Endodermal cell (in vitro differentiated cells): ENCODE results near the gene GINM1. TPM values are rescaled to one million over a fixed set of nuclear protein-coding genes. Genes with fewer than 3 reads are reported as not detected.

ENCODE experiments used
- DNase-seq: peaks from one replicate; pipeline ENCODE4 v3.0.0-alpha.2; 2017
- H3K27ac ChIP-seq: 2 replicates; pipeline ENCODE4 v1.5.1; 2013; ENCODE audit warnings: mild to moderate bottlenecking, low read depth, low read length, moderate library complexity
- H3K27me3 ChIP-seq: 2 replicates; pipeline ENCODE4 v1.6.1; 2013; ENCODE audit warnings: mild to moderate bottlenecking, low read length, moderate library complexity; ENCODE audit not compliant: insufficient read depth, control insufficient read depth, poor library complexity, severe bottlenecking
- H3K36me3 ChIP-seq: 2 replicates; pipeline ENCODE4 v1.7.0; 2013; ENCODE audit warnings: mild to moderate bottlenecking, low read length, moderate library complexity; ENCODE audit not compliant: control insufficient read depth, insufficient read depth
- H3K4me1 ChIP-seq: one replicate; pipeline ENCODE4 v1.7.0; 2013; ENCODE audit warnings: low read length; ENCODE audit not compliant: control insufficient read depth, insufficient read depth
- H3K4me3 ChIP-seq: 2 replicates; pipeline ENCODE4 v1.5.1; 2013; ENCODE audit warnings: mild to moderate bottlenecking, low read length, moderate library complexity
- H3K9ac ChIP-seq: 2 replicates; pipeline ENCODE4 v1.6.1; 2013; ENCODE audit warnings: mild to moderate bottlenecking, low read length, moderate library complexity; ENCODE audit not compliant: poor library complexity, severe bottlenecking; ENCODE audit errors: extremely low read depth
- H3K9me3 ChIP-seq: 2 replicates; pipeline ENCODE4 v1.6.1; 2013; ENCODE audit warnings: mild to moderate bottlenecking, low read length, moderate library complexity; ENCODE audit not compliant: control insufficient read depth
- H3K27ac Mint-ChIP-seq: 2 replicates; pipeline ENCODE4 v1.8.0; 2020; ENCODE audit warnings: mixed read lengths
- H3K27me3 Mint-ChIP-seq: 2 replicates; pipeline ENCODE4 v1.8.0; 2021; ENCODE audit warnings: mild to moderate bottlenecking, mixed read lengths; ENCODE audit not compliant: insufficient read depth
- H3K36me3 Mint-ChIP-seq: 2 replicates; pipeline ENCODE4 v1.8.0; 2020; ENCODE audit warnings: low read depth, mixed read lengths
- H3K4me1 Mint-ChIP-seq: 2 replicates; pipeline ENCODE4 v1.8.0; 2020; ENCODE audit warnings: mixed read lengths
- H3K4me3 Mint-ChIP-seq: 2 replicates; pipeline ENCODE4 v1.8.0; 2020; ENCODE audit warnings: mild to moderate bottlenecking, moderate library complexity, mixed read lengths
- H3K9me3 Mint-ChIP-seq: 2 replicates; pipeline ENCODE4 v1.8.0; 2020; ENCODE audit warnings: mild to moderate bottlenecking, mixed read lengths
- CTCF ChIP-seq: fragments of 200-600 bp; sonication (generic); conservative IDR thresholded peaks from 2 replicates; pipeline ENCODE4 v1.5.0; 2021; ENCODE audit warnings: antibody characterized with exemption, mild to moderate bottlenecking
- WGBS, 2 experiments: methylation state at CpG; one replicate each; pipeline versions ENCODE4 v1.1.5 to v1.1.7; 2013; ENCODE audit warnings: missing lambda C conversion rate in 2 of 2, mixed read lengths in 1 of 2; ENCODE audit not compliant: insufficient coverage in 1 of 2, insufficient read length in 1 of 2; 5-methylcytosine and 5-hydroxymethylcytosine counted together
- total RNA-seq, 2 donors: library from RNA; stranded (reverse); fragmentation: NEBNext Ultra II Directional in 1 of 2; extraction: Animal tissue kit (Norgen Biotek cat#: 25700) in 1 of 2; gene quantifications; 2 replicates in 1 of 2; 3 replicates in 1 of 2; pipeline ENCODE4 v1.2.1, GENCODE V29; 2021

Gene GINM1
- total RNA-seq, 2 donors from 2014 or later = 23.0 to 30.5 TPM

GRCh38 chr6:149586149-149586548 is 20.0 kb downstream of the GINM1 start:
- no peak overlapping the region for H3K4me3 ChIP-seq
- no peak overlapping the region for H3K9ac ChIP-seq
- no peak overlapping the region for H3K27ac ChIP-seq
- peaks cover 68% of the 10 kb centered on the region for H3K36me3 Mint-ChIP-seq
- no peak for DNase-seq
- WGBS, 2 experiments = 93 to 100% methylated on average over 2 of the region's 2 CpGs
- H3K27ac Mint-ChIP-seq = no peak overlapping the region
- H3K27me3 Mint-ChIP-seq = no peaks in the 10 kb centered on the region
- H3K4me1 ChIP-seq = no peaks in the 10 kb centered on the region
- H3K36me3 ChIP-seq = peaks cover 70% of the 10 kb centered on the region
- TF ChIP-seq CTCF = no peak
- no peaks in the 10 kb centered on the region for H3K27me3 ChIP-seq
- H3K4me3 Mint-ChIP-seq = no peak overlapping the region
- no peaks in the 10 kb centered on the region for H3K4me1 Mint-ChIP-seq
- no peaks in the 10 kb centered on the region for H3K9me3 Mint-ChIP-seq
- H3K9me3 ChIP-seq = no peaks in the 10 kb centered on the region

GRCh38 chr6:149592983-149593382 is 26.8 kb downstream of the GINM1 start:
- Histone ChIP-seq H3K4me1 (no peaks in the 10 kb centered on the region), H3K27me3 (no peaks in the 10 kb centered on the region), H3K4me3 (no peak overlapping the region), H3K36me3 (peaks cover 75% of the 10 kb centered on the region), H3K9me3 (no peaks in the 10 kb centered on the region), H3K27ac (no peak overlapping the region), H3K9ac (no peak overlapping the region)
- DNase-seq = no peak
- H3K9me3 Mint-ChIP-seq = no peaks in the 10 kb centered on the region
- 92 to 100% methylated on average over 2 of the region's 2 CpGs for WGBS, 2 experiments
- no peak for TF ChIP-seq CTCF
- H3K27me3 Mint-ChIP-seq = no peaks in the 10 kb centered on the region
- no peak overlapping the region for H3K4me3 Mint-ChIP-seq
- H3K36me3 Mint-ChIP-seq = peaks cover 64% of the 10 kb centered on the region
- H3K4me1 Mint-ChIP-seq = no peaks in the 10 kb centered on the region
- no peak overlapping the region for H3K27ac Mint-ChIP-seq

GRCh38 chr6:149593408-149593807 is 27.2 kb downstream of the GINM1 start:
- peaks cover 61% of the 10 kb centered on the region for H3K36me3 Mint-ChIP-seq
- Histone ChIP-seq H3K9me3 (no peaks in the 10 kb centered on the region), H3K27me3 (no peaks in the 10 kb centered on the region), H3K36me3 (peaks cover 75% of the 10 kb centered on the region), H3K4me1 (no peaks in the 10 kb centered on the region), H3K27ac (no peak overlapping the region), H3K4me3 (no peak overlapping the region), H3K9ac (no peak overlapping the region)
- H3K4me1 Mint-ChIP-seq = no peaks in the 10 kb centered on the region
- no peak for DNase-seq
- no peak overlapping the region for H3K27ac Mint-ChIP-seq
- no peak overlapping the region for H3K4me3 Mint-ChIP-seq
- H3K9me3 Mint-ChIP-seq = no peaks in the 10 kb centered on the region
- H3K27me3 Mint-ChIP-seq = no peaks in the 10 kb centered on the region
- TF ChIP-seq CTCF = no peak
- no CpG with 5 or more reads among the region's 1 CpG for WGBS, 2 experiments
